HepG2 (cell line): Measurements from ENCODE around the gene SLFN12L. TPM values are rescaled to one million over a fixed set of nuclear protein-coding genes. Genes with fewer than 3 reads are reported as not detected.

Experiments used
- CBX2 ChIP-seq, 2 experiments: fragments of 200-600 bp in 1 of 2; sonication (generic); formaldehyde crosslinking in 1 of 2; IDR thresholded peaks; 2 replicates each; pipeline versions ENCODE4 v1.7.0 to v1.8.1; 2018 to 2022; ENCODE audit warnings: low read depth in 2 of 2, low read length in 1 of 2, mild to moderate bottlenecking in 1 of 2, missing genetic modification reagents in 1 of 2
- KLF15 ChIP-seq: sonication (generic); formaldehyde crosslinking; IDR thresholded peaks from 2 replicates; pipeline ENCODE4 v1.8.1; 2023; ENCODE audit warnings: borderline replicate concordance, mild to moderate bottlenecking, inconsistent platforms, missing genetic modification reagents, mixed read lengths
- KLF16 ChIP-seq, 2 experiments: sonication (generic) in 1 of 2; formaldehyde crosslinking in 1 of 2; IDR thresholded peaks; 2 replicates each; pipeline versions ENCODE4 v1.6.1 to v1.8.0; 2016 to 2023; ENCODE audit warnings: missing genetic modification reagents in 2 of 2, missing compliant biosample characterization in 1 of 2
- MAX ChIP-seq: IDR thresholded peaks from 2 replicates; pipeline ENCODE4 v1.6.1; 2012; ENCODE audit warnings: inconsistent platforms
- MAZ ChIP-seq, 2 experiments: sonication (generic) in 1 of 2; formaldehyde crosslinking in 1 of 2; IDR thresholded peaks; 2 replicates each; pipeline versions ENCODE4 v1.5.0 to v1.6.1; 2012 to 2020; ENCODE audit warnings: low read depth in 2 of 2, mild to moderate bottlenecking in 2 of 2, borderline replicate concordance in 1 of 2, improper control_type of control experiment in 1 of 2, low read length in 1 of 2, missing genetic modification reagents in 1 of 2, moderate library complexity in 1 of 2
- MBNL3 ChIP-seq: fragments of 250-450 bp; sonication (Bioruptor Pico); conservative IDR thresholded peaks from 2 replicates; pipeline ENCODE4 v1.8.0; 2022; ENCODE audit warnings: mild to moderate bottlenecking, inconsistent platforms
- MXD4 ChIP-seq: IDR thresholded peaks from 2 replicates; pipeline ENCODE4 v1.6.1; 2016; ENCODE audit warnings: mild to moderate bottlenecking, missing biosample characterization, missing genetic modification reagents
- NKX3-1 ChIP-seq: sonication (generic); formaldehyde crosslinking; IDR thresholded peaks from 2 replicates; pipeline ENCODE4 v1.5.0; 2020; ENCODE audit warnings: missing genetic modification reagents
- PBX3 ChIP-seq: sonication (generic); formaldehyde crosslinking; IDR thresholded peaks from 2 replicates; pipeline ENCODE4 v1.8.1; 2023; ENCODE audit warnings: missing genetic modification reagents, inconsistent platforms, borderline replicate concordance
- POGK ChIP-seq: sonication (generic); formaldehyde crosslinking; conservative IDR thresholded peaks from 2 replicates; pipeline ENCODE4 v1.8.0; 2022; ENCODE audit warnings: mild to moderate bottlenecking, moderate library complexity, missing genetic modification reagents
- POLR2A ChIP-seq, 2 experiments: IDR thresholded peaks; 2 replicates each; pipeline ENCODE4 v1.6.1; 2011; ENCODE audit warnings: low read depth in 2 of 2, low read length in 2 of 2, mild to moderate bottlenecking in 1 of 2, moderate library complexity in 1 of 2; ENCODE audit not compliant: insufficient read depth in 1 of 2
- SRF ChIP-seq: IDR thresholded peaks from 2 replicates; pipeline ENCODE4 v1.6.1; 2011; ENCODE audit warnings: mild to moderate bottlenecking, low read depth, low read length, moderate library complexity
- ZBTB7B ChIP-seq: sonication (generic); formaldehyde crosslinking; IDR thresholded peaks from 2 replicates; pipeline ENCODE4 v1.4.0; 2020; ENCODE audit warnings: missing genetic modification reagents
- ZGPAT ChIP-seq: IDR thresholded peaks from 2 replicates; pipeline ENCODE4 v1.6.1; 2016; ENCODE audit warnings: mild to moderate bottlenecking
- ZNF543 ChIP-seq: sonication (generic); formaldehyde crosslinking; IDR thresholded peaks from 2 replicates; pipeline ENCODE4 v1.4.0; 2020; ENCODE audit warnings: mild to moderate bottlenecking, missing genetic modification reagents
- ZNF704 ChIP-seq: sonication (generic); formaldehyde crosslinking; IDR thresholded peaks from 2 replicates; pipeline ENCODE4 v1.8.1; 2023; ENCODE audit warnings: mild to moderate bottlenecking, inconsistent platforms, moderate library complexity, missing genetic modification reagents, borderline replicate concordance
- polyA plus RNA-seq, 8 experiments: library from polyadenylated mRNA; depleted of rRNA in 3 of 8; stranded (reverse) in 7 of 8; unstranded in 1 of 8; fragments of >200 nt; fragmentation: Illumina TruSeq in 4 of 8; extraction: Trizol in 4 of 8; gene quantifications; 2 replicates each; pipeline versions ENCODE4 v1.2.1 to v1.2.3, GENCODE V29; 2011 to 2016; ENCODE audit warnings: low read depth in 4 of 8, missing spikeins in 1 of 8, mixed read lengths in 1 of 8; ENCODE audit not compliant: insufficient read depth in 1 of 8
- total RNA-seq, 5 experiments: library from RNA; depleted of rRNA; stranded (reverse); fragments of >200 nt; fragmentation: Illumina TruSeq; extraction: Trizol; gene quantifications; 2 replicates each; pipeline ENCODE4 v1.2.3, GENCODE V29; 2016; ENCODE audit warnings: low read depth in 1 of 5
- TF ChIP-seq, protein P1 (sequence below): IDR thresholded peaks from 2 replicates; pipeline ENCODE4 v1.6.1; 2018; ENCODE audit warnings: missing genetic modification reagents, mild to moderate bottlenecking, missing compliant biosample characterization

The SLFN12L gene
- total and polyA plus RNA-seq, 2 of the 13 experiments (the other 11 are each of a cell fraction or from before 2014, with no cell fraction given), result not detected

DNA sequence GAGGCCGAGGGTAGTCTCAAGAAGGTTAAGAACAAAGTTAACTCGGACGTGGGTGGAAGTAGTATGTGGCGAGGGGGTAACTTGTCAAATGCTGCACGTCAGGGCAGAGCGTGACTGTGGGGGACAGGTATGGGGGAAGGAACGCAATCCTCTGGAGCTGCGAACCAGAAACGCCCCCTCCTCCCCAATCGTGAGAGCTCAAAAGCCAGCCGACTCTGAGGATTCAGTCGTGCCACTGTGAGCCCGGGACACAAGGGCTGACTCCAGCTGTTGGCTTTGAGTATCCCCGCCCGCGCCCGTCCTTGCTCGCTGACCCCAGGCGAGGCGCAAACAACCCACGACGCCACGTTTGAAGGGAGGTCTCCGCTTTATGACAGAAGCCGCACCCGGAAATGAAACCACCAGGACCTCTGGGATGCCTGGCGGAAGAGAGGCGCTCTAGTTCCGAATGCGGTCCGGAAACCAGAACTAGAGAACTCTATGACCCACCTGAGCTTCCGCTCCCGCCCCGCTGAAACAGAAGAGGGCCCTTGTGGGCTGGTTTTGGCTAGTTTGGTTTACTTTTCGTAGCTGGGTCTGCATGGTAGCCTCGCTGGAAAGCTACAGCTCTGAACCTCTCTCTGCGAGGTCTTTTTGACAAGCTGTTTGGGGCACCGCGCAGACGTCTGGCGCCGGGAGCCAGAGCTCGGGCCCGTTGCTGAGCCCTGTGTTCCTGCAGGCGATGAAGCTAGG is 40.9 kb upstream of the SLFN12L start, which contains the start of gene PEX12 (continued):
- TF ChIP-seq ZNF704 (CRISPR knock-in tag) (no peak), MAX (peak; percentile 85), POGK (no peak; the same call in none of the 2 replicates), POLR2A (IDR thresholded peaks at IDR 0.05; ENCODE audit: insufficient read depth in 1 of 2, low read depth in 2 of 2, low read length in 2 of 2) (peak; percentile 80 to 85), PBX3 (CRISPR knock-in tag) (0 out of 2 replicates have a peak, but pooled peaks have one; percentile 22), MBNL3 (no peak), ZNF543 (CRISPR knock-in tag) (peak; percentile 51; the same call in 1 of the 2 replicates), NKX3-1 (peak; percentile 53; the same call in 1 of the 2 replicates), MXD4 (CRISPR knock-in tag) (peak; percentile 19; the same call in 1 of the 2 replicates), ZBTB7B (CRISPR knock-in tag) (peak; percentile 58; the same call in 1 of the 2 replicates), ZGPAT (peak; percentile 88), MAZ (IDR thresholded peaks at IDR 0.05; ENCODE audit: borderline replicate concordance, low read depth, low read length) (no peak; the same call in none of the 2 replicates), MAZ (CRISPR knock-in tag; IDR thresholded peaks at IDR 0.05; ENCODE audit: low read depth) (peak; percentile 49; the same call in 1 of the 2 replicates), SRF (no peak), CBX2 (IDR thresholded peaks at IDR 0.05; ENCODE audit: low read depth, low read length) (no peak), CBX2 (CRISPR knock-in tag; IDR thresholded peaks at IDR 0.05; ENCODE audit: low read depth) (no peak), KLF16 (CRISPR knock-in tag; IDR thresholded peaks at IDR 0.05) (peak in 1 of 2 experiments; percentile 64; a peak in 1 of 4 replicates), KLF15 (no peak)
- TF ChIP-seq, protein P1, sequence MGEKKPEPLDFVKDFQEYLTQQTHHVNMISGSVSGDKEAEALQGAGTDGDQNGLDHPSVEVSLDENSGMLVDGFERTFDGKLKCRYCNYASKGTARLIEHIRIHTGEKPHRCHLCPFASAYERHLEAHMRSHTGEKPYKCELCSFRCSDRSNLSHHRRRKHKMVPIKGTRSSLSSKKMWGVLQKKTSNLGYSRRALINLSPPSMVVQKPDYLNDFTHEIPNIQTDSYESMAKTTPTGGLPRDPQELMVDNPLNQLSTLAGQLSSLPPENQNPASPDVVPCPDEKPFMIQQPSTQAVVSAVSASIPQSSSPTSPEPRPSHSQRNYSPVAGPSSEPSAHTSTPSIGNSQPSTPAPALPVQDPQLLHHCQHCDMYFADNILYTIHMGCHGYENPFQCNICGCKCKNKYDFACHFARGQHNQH (CRISPR knock-in tag), result peak; percentile 69; the same call in 1 of the 2 replicates
